ENCODE results near the gene CDCA4.
"Not testable (repeated sequence)": the region's sequence is repeated elsewhere in the genome, so short reads cannot be mapped to it uniquely, and the experiment has no call there.

The CDCA4 gene

GRCh38 chr14:105033412-105033900 is 12.6 kb upstream of the CDCA4 start:
- DNase-seq (ENCODE audit: low read depth), result not testable (repeated sequence)

- DNase-seq (ENCODE audit: low read depth), result not testable (repeated sequence)
Measured at GRCh38 chr14:105032451-105032901, 11.6 kb upstream of the CDCA4 start.

DNA sequence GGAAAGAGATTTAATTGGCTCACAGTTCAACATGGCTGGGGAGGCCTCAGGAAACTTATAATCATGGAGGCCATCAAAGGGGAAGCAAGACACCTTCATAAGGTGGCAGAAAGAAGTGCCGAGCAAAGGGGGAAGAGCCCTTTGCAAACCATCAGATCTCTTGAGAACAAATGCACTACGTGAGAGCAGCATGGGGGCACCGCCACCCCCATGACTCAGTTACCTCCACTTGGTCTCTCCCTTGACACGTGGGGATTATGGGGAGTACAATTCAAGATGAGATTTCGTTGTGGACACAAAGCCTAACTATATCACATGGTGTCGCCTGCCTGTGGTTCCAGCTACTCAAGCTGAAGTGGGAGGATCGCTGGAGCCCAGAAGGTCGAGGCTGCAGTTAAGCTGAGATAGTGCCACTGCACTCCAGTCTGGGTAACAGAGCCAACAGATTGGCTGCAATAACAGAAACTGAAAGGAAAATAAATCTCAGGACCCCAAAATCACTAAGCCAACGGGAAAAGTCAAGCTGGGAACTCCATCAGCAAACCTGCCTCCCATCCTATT is 10.0 kb upstream of the CDCA4 start:
- no peak for DNase-seq (ENCODE audit: low read depth)

- no peak for DNase-seq (ENCODE audit: low read depth)
Measured at GRCh38 chr14:105030194-105030593, 9.3 kb upstream of the CDCA4 start.

- DNase-seq (ENCODE audit: low read depth), result no peak
Measured at GRCh38 chr14:105029402-105029801, 8.5 kb upstream of the CDCA4 start.

- DNase-seq (ENCODE audit: low read depth), result no peak
Measured at GRCh38 chr14:105028251-105028927, 7.5 kb upstream of the CDCA4 start.

DNA sequence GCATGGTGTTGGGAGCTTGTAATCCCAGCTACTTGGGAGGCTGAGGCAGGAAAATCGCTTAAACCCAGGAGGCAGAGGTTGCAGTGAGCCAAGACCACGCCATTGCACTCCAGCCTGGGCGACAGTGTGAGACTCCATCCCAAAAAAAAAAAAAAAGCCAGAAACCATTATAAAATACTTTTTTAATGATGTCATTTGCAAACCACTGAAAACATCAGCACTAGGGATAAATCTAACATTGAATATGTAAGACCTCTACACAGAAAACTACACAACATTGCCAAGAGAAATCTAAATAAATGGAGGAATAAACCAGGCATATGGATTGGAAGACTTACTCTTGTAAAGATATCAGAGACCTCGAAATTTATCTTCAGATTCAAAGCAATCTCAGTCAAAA is 6.8 kb upstream of the CDCA4 start:
- DNase-seq (ENCODE audit: low read depth), result not testable (repeated sequence)

GRCh38 chr14:105026802-105027563 is 6.1 kb upstream of the CDCA4 start:
- DNase-seq (ENCODE audit: low read depth), result no peak

DNA sequence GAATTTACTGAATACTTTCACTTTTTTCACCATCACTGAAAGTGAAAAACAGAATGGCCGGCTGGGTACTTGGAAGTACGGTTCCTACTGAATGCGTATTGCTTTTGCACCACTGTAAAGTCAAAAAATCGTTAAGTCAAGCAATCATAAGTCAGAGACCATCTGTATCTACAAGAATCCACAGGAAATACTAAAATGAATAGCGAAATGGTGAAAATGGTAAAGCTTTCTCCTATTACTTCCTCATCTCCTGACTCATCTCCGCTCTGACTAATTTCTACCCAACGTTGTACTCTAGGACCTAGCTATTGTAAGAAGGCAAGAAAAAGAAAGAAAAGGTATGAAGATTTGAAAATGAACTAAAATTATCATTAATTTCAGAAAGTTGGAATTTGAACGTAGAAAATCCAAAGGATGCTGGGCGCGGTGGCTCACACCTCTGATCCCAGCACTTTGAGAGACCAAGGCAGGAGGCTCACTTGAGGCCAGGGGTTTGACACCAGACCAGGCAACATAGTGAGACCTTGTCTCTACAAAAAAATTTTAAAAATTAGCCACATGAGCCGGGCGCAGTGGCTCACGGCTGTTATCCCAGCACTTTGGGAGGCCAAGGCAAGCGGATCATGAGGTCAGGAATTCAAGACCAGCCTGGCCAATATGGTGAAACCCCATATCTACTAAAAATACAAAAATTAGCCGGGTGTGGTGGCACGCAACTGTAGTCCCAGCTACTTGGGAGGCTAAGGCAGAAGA is 5.3 kb upstream of the CDCA4 start:
- DNase-seq (ENCODE audit: low read depth), result no peak

DNA sequence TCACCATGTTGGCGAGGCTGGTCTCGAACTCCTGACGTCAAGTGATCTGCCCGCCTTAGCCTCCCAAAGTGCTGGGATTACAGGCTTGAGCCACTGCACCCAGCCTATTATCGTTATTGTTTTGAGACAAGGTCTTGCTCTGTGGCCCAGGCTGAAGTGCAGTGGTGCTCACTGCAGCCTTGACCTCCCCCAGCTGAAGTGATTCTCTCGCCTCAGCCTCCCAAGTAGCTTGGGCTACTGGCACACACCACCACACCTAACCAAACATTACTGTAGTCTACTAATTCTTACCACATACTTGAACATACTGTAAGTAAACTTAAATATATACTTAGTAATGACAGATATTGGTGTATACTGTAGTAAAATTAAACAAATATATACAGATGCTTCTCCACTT is 4.5 kb upstream of the CDCA4 start:
- DNase-seq (ENCODE audit: low read depth), result no peak

- DNase-seq (ENCODE audit: low read depth), result no peak
Measured at GRCh38 chr14:105023791-105024480, 3.1 kb upstream of the CDCA4 start.

- DNase-seq (ENCODE audit: low read depth), result no peak
Measured at GRCh38 chr14:105023144-105023543, 2.3 kb upstream of the CDCA4 start.

GRCh38 chr14:105022276-105022670 is 1.4 kb upstream of the CDCA4 start:
- no peak for DNase-seq (ENCODE audit: low read depth)

DNA sequence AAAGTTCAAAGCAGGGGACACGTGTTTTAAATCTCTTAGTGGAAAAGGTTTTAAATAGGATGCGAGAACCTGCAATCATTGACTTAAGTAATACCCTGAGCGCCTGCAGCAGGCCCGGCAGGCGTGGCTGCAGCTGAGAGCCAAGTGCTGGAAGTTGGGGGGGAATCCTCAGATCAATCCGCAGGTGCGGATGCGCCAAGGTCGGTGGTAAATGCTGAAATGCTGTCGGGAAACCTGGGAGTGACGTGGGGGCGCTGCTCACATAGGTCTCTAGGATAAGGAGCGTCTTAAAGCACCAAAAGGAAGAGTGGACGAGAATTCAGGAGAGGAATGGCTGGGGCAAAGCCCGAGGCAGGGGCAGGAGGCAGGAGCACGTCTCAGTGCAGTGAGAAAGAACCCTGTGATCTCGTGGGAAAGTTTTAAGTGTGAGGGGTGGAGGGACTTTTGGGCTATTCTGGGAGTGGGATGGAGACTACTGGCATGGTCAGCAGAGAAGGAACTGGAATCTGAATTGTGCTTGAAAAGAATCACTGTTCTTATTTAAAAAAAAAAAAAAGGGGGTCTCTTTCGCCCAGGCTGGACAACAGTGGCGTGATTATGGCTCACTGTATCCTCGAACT is 883 bp upstream of the CDCA4 start:
- peak; percentile 37 for DNase-seq (ENCODE audit: low read depth)

- peak; percentile 46 for DNase-seq (ENCODE audit: low read depth)
Measured at GRCh38 chr14:105019861-105020814, 745 bp downstream of the CDCA4 start.

DNA sequence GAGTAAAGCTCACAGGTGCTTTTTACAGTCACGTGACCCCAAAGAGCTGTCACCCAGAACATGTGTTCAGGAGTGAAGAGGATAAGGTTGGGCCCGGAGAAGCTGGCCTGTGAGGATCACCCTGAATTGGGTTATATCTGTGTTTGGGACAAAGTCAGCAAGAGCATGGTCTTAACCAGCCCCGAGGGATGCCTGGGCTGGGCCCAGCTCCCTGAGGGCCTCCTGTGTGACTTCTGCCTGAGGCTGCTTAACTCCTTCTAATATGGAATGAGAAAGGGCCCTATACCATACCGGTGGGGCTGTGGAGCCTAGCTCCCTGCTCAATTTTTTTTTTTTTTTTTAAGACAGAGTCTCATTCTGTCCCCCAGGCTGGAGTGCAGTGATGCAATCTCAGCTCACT is 2.5 kb downstream of the CDCA4 start:
- DNase-seq (ENCODE audit: low read depth), result no peak

DNA sequence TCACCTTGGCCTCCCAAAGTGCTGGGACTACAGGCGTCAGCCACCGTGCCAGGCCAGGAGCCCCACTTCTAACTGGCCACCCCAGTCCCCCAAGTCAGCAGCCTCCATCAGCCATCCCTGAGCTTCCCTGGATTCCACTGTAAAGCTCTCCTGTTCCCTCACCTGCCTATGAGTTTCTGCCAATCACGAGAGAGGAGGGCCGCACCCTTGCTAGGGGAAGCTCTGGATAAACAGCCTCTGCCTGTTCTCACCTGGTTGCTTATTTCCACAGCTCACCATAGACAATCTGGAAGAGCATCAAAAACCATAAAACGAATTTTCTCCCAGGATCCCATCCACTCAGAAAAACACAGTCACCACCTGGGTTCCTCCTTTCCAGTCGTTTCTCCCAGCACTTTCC is 5.0 kb downstream of the CDCA4 start:
- no peak for DNase-seq (ENCODE audit: low read depth)

DNA sequence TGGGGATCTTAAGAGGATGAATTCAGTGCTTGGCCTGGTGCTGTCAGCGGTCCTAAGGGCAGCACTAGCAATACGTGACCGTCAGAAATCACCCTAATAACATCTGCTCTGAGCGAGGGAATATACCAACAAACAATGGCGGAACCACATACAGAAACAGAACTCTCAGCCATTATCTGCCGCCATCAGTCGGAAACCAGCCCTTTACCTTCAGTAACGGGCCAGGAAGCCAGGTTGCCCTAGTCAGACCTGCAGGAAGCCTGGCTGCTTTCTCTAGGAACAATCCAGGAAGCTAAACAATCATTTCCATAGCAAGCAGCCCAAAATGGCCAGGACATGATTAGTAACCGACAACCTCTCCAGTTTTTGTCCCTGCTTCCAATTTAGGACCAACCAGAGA is 5.6 kb downstream of the CDCA4 start:
- no peak for DNase-seq (ENCODE audit: low read depth)

GRCh38 chr14:105014631-105015030 is 6.3 kb downstream of the CDCA4 start:
- no peak for DNase-seq (ENCODE audit: low read depth)

DNA sequence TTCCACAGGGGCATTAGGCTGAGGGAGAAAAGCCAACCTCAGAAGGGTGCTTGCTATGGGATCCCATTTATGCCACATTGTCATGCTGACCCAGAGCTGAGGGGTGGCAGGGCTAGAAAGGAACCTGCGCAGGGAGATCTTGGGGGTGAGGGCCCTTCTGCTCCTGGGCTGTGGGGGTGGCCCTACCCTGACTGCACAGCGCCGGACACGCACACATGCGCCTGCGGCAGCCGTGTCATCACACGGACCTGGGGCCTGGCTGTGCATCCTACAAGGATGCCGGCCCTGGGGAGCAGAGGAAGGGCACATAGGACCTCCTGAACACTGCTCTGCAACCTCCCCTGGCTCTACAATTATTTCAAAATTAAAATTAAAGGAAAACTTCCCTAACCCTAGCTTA is 6.9 kb downstream of the CDCA4 start:
- no peak for DNase-seq (ENCODE audit: low read depth)

Measured in activated T-cell treated with anti-CD3 and anti-CD28 coated beads for 48 hours (primary cell).